ENCODE data around the gene ARID1B. TPM values are rescaled to one million over a fixed set of nuclear protein-coding genes. Genes with fewer than 3 reads are reported as not detected.
A peak's percentile ranks its signal among the peaks of the same experiment; 100 is the strongest.

Gene ARID1B
- total and polyA plus RNA-seq, 2 of the 4 experiments (the other 2 are of a cell fraction) = 14.5 to 20.1 TPM

- Histone ChIP-seq H2AFZ (replicated peaks; ENCODE audit: low read length, poor library complexity) (peak overlapping the region; percentile 91), H2BK15ac (ENCODE audit: low read depth, low read length) (no peak overlapping the region), H3K9me3 (ENCODE audit: control insufficient read depth, insufficient read depth, low read length) (no peaks in the 10 kb centered on the region), H2BK120ac (ENCODE audit: low read depth, low read length) (no peak overlapping the region), H3K4ac (ENCODE audit: low read depth, low read length) (no peak overlapping the region), H4K5ac (ENCODE audit: low read depth, low read length) (no peak overlapping the region), H3K9me1 (ENCODE audit: insufficient read depth, low read length) (no peaks in the 10 kb centered on the region), H2BK5ac (ENCODE audit: low read depth, low read length, poor library complexity, severe bottlenecking) (no peak overlapping the region), H3K4me3 (ENCODE audit: insufficient read depth, low read depth, low read length) (peak overlapping the region; percentile 40), H3K27ac (ENCODE audit: insufficient read depth, low read length) (no peak overlapping the region), H3K23ac (ENCODE audit: low read depth, low read length) (no peak overlapping the region), H3K27me3 (ENCODE audit: control insufficient read depth, insufficient read depth, low read length) (peaks cover 44% of the 10 kb centered on the region), H2BK20ac (ENCODE audit: low read depth, low read length) (no peak overlapping the region), H2AK5ac (ENCODE audit: low read depth, low read length) (no peak overlapping the region), H3K14ac (replicated peaks; ENCODE audit: low read depth, low read length) (no peak overlapping the region), H3K36me3 (ENCODE audit: control insufficient read depth, insufficient read depth, low read length) (no peaks in the 10 kb centered on the region), H2AK9ac (replicated peaks; ENCODE audit: low read depth, low read length, poor library complexity) (peak overlapping the region; percentile 65), H4K8ac (ENCODE audit: low read depth in 2 of 2, low read length in 2 of 2) (no peak overlapping the region), H3K4me1 (ENCODE audit: control insufficient read depth, insufficient read depth, low read length) (peaks cover 4% of the 10 kb centered on the region), H3K4me2 (ENCODE audit: low read depth, low read length) (peak overlapping the region; percentile 80), H3K18ac (ENCODE audit: low read depth, low read length) (no peak overlapping the region), H3K79me1 (ENCODE audit: low read depth in 1 of 2, low read length in 2 of 2) (no peaks in the 10 kb centered on the region), H3K56ac (ENCODE audit: extremely low read depth, insufficient read depth, low read length) (no peak overlapping the region), H3K9ac (ENCODE audit: low read depth, low read length) (no peak overlapping the region), H4K20me1 (ENCODE audit: insufficient read depth, low read length) (no peaks in the 10 kb centered on the region), H4K91ac (ENCODE audit: insufficient read depth, low read depth, low read length) (no peak overlapping the region)
- POLR2A ChIA-PET (ENCODE audit: unreplicated experiment) = no interaction called here
- dilution Hi-C loops (cut with HindIII; ENCODE audit: low sequenced_read_pairs, unreplicated experiment) (no loop called here), intact Hi-C loops (cut with micrococcal nuclease) (no loop called here), in situ Hi-C loops (cut with MboI; ENCODE audit: low sequenced_read_pairs) (no loop called here)
- no TSS peak for BruUV-seq (replicated peaks)
- CTCF ChIA-PET = interaction anchor here (0.6 to 1.9 kb wide), 5 partner anchors 9 to 521 kb away, joined by 3 to 5 read pairs (median 4); no protein-coding TSS in a partner anchor
- ATAC-seq (ENCODE audit: low read depth) (peak; percentile 41), DNase-seq (no peak)
- 6% methylated on average over 43 of the region's 76 CpGs; no CpG with 5 or more reads in 1 of the 2 experiments for WGBS, 2 experiments (ENCODE audit: extremely low coverage in 2 of 2, insufficient read length in 1 of 2)
- TF ChIP-seq ELK1 (IDR thresholded peaks at IDR 0.05; ENCODE audit: borderline replicate concordance, low read depth, low read length) (no peak), CHD1 (IDR thresholded peaks at IDR 0.05; ENCODE audit: low read depth, low read length) (no peak), CTCF (conservative IDR thresholded peaks at IDR 0.05; ENCODE audit: low read depth, low read length) (no peak), MAFK (IDR thresholded peaks at IDR 0.05; ENCODE audit: low read depth, low read length) (no peak), MAZ (IDR thresholded peaks at IDR 0.05; ENCODE audit: borderline replicate concordance, low read depth, low read length) (no peak), CEBPB (IDR thresholded peaks at IDR 0.05; ENCODE audit: low read depth, low read length) (no peak), POLR2A (IDR thresholded peaks at IDR 0.05; ENCODE audit: low read depth, low read length) (no peak), RFX5 (IDR thresholded peaks at IDR 0.05; ENCODE audit: low read depth, low read length) (no peak), RAD21 (IDR thresholded peaks at IDR 0.05; ENCODE audit: low read length) (no peak), FOS (IDR thresholded peaks at IDR 0.05; ENCODE audit: low read depth, low read length) (no peak)
These were observed 459.0 kb downstream of the ARID1B start for GRCh38 chr6:157236040-157236725.

Measured in IMR-90 (cell line).